ENCODE data around the gene KIAA0753. TPM values are rescaled to one million over a fixed set of nuclear protein-coding genes. Genes with fewer than 3 reads are reported as not detected.

KIAA0753 gene
- total RNA-seq: 10 to 100 TPM; 37.2 to 50.1 TPM
- polyA plus RNA-seq (2013, experiment 1 of 2): 23.3 TPM
- polyA plus RNA-seq (2013, experiment 2 of 2): 24.5 TPM
- long read RNA-seq, experiment 1, partial matches to known transcripts: 1 of 5 reads
- long read RNA-seq, experiment 1, other reads (novel, unspliced or antisense): 4 of 5 reads
- long read RNA-seq, experiment 2, full-length matches to known transcripts: 7 of 21 reads
- long read RNA-seq, experiment 2, partial matches to known transcripts: 7 of 21 reads
- long read RNA-seq, experiment 2, other reads (novel, unspliced or antisense): 7 of 21 reads
- long read RNA-seq, experiment 3, full-length matches to known transcripts: 27 of 49 reads
- long read RNA-seq, experiment 3, partial matches to known transcripts: 6 of 49 reads
- long read RNA-seq, experiment 3, other reads (novel, unspliced or antisense): 16 of 49 reads
- long read RNA-seq, experiment 4, partial matches to known transcripts: 0 of 2 reads
- long read RNA-seq, experiment 4, other reads (novel, unspliced or antisense): 1 of 2 reads

DNA sequence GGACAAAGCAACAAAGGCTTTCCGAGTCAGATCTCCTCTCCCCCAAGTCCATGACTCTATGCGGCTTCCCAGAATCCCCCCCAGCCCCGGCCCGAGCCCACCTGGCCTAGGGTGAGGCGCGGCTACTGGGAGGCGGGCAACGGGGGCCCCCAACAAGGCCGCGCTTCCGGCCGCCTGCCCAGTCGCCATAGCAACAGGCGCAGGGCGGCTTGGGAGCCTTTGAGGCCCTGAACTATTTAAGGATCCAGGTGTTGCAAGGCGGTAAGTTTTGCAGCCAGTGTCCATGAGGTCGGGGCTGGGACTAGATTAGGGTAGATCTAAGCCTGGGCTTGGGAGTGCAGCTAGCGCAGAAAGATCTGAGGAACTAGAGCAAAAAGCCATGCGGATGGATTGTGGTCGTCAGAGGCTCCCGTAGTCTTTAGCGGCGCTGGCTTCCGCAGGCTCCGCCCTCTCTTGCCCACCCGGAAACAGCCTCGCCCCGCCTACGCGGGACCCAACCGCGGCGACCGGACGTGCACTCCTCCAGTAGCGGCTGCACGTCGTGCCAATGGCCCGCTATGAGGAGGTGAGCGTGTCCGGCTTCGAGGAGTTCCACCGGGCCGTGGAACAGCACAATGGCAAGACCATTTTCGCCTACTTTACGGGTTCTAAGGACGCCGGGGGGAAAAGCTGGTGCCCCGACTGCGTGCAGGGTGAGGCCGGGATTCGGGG, at the start of gene KIAA0753, which contains the start of gene TXNDC17:
Gene KIAA0753, minus strand, starts transcription at position 176 of the 711 bp plus-strand sequence. CDS start 5,608 bp downstream, outside the sequence.
Gene TXNDC17, plus strand, starts transcription at position 525 of the 711 bp plus-strand sequence. Its CDS starts 23 bp downstream, at position 548.
- H3K4me1 Mint-ChIP-seq: peaks cover 12% of the 10 kb centered on the region
- H3K27me3 Mint-ChIP-seq (ENCODE audit: insufficient read depth): no peaks in the 10 kb centered on the region
- 0% methylated on average over 27 to 52 of the region's 52 CpGs for WGBS, 2 experiments (ENCODE audit: insufficient coverage in 1 of 2, insufficient read length in 1 of 2)

GRCh38 chr17:6688944-6689343, 48.4 kb upstream of the KIAA0753 start:
- H3K36me3 Mint-ChIP-seq (ENCODE audit: low read depth): no peaks in the 10 kb centered on the region
- peaks cover 14% of the 10 kb centered on the region for H3K4me1 Mint-ChIP-seq
- Histone ChIP-seq H3K9me3 (ENCODE audit: control insufficient read depth, low read length) (no peaks in the 10 kb centered on the region), H3K4me1 (ENCODE audit: control insufficient read depth, insufficient read depth, low read length) (peaks cover 9% of the 10 kb centered on the region), H3K4me3 (ENCODE audit: low read length) (no peak overlapping the region), H3K9ac (ENCODE audit: extremely low read depth, low read length, poor library complexity, severe bottlenecking) (no peak overlapping the region), H3K27ac (ENCODE audit: low read depth, low read length) (no peak overlapping the region), H3K27me3 (ENCODE audit: control insufficient read depth, insufficient read depth, low read length, poor library complexity, severe bottlenecking) (peaks cover 12% of the 10 kb centered on the region), H3K36me3 (ENCODE audit: control insufficient read depth, insufficient read depth, low read length) (no peaks in the 10 kb centered on the region)
- no peaks in the 10 kb centered on the region for H3K9me3 Mint-ChIP-seq
- no peak overlapping the region for H3K27ac Mint-ChIP-seq
- no peak for DNase-seq
- TF ChIP-seq, protein P1, sequence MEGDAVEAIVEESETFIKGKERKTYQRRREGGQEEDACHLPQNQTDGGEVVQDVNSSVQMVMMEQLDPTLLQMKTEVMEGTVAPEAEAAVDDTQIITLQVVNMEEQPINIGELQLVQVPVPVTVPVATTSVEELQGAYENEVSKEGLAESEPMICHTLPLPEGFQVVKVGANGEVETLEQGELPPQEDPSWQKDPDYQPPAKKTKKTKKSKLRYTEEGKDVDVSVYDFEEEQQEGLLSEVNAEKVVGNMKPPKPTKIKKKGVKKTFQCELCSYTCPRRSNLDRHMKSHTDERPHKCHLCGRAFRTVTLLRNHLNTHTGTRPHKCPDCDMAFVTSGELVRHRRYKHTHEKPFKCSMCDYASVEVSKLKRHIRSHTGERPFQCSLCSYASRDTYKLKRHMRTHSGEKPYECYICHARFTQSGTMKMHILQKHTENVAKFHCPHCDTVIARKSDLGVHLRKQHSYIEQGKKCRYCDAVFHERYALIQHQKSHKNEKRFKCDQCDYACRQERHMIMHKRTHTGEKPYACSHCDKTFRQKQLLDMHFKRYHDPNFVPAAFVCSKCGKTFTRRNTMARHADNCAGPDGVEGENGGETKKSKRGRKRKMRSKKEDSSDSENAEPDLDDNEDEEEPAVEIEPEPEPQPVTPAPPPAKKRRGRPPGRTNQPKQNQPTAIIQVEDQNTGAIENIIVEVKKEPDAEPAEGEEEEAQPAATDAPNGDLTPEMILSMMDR (conservative IDR thresholded peaks at IDR 0.05): no peak
- 87 to 96% methylated on average over 3 to 9 of the region's 9 CpGs for WGBS, 2 experiments (ENCODE audit: insufficient coverage in 1 of 2, insufficient read length in 1 of 2)
- H3K27me3 Mint-ChIP-seq (ENCODE audit: insufficient read depth): peaks cover 23% of the 10 kb centered on the region
- no peak overlapping the region for H3K4me3 Mint-ChIP-seq

More for the DNA sequence above, at the start of gene KIAA0753, which contains the start of gene TXNDC17:
- peaks cover 36% of the 10 kb centered on the region for H3K36me3 ChIP-seq (ENCODE audit: control insufficient read depth, insufficient read depth, low read length)
- H3K27me3 ChIP-seq (ENCODE audit: control insufficient read depth, insufficient read depth, low read length, poor library complexity, severe bottlenecking): no peaks in the 10 kb centered on the region
- H3K9me3 ChIP-seq (ENCODE audit: control insufficient read depth, low read length): no peaks in the 10 kb centered on the region
- H3K36me3 Mint-ChIP-seq (ENCODE audit: low read depth): peaks cover 18% of the 10 kb centered on the region
- TF ChIP-seq, protein P1 (conservative IDR thresholded peaks at IDR 0.05): no peak
- H3K27ac ChIP-seq (ENCODE audit: low read depth, low read length): peak within 1 kb of the TSS; percentile 88
- no peaks in the 10 kb centered on the region for H3K9me3 Mint-ChIP-seq
- peak; percentile 98 for DNase-seq
- H3K27ac Mint-ChIP-seq: peak within 1 kb of the TSS; percentile 99
- peak within 1 kb of the TSS; percentile 91 for H3K4me3 ChIP-seq (ENCODE audit: low read length)
- peak within 1 kb of the TSS; percentile 89 for H3K4me3 Mint-ChIP-seq
- H3K4me1 ChIP-seq (ENCODE audit: control insufficient read depth, insufficient read depth, low read length): peaks cover 8% of the 10 kb centered on the region
- peak within 1 kb of the TSS; percentile 86 for H3K9ac ChIP-seq (ENCODE audit: extremely low read depth, low read length, poor library complexity, severe bottlenecking)

DNA sequence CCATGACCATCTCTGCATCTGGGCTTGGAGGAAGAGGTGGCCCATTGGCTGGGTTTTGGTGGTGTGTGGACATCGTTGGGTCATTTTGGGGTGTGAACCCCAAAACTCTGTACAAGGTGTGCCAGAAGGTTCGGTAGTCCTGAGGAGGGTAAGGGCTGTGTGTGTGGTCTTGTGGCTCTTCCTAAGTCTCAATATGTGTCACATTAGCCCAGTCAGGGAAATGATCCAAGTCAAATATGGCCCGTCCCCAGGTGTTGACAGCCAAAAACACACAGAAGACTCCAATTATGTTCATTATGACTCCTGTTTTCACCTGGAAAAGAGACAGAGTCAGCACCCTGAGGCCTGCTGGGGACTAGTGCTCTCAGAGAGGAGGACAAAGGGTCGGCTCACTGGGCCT, 45.5 kb upstream of the KIAA0753 start:
- Histone ChIP-seq H3K4me1 (ENCODE audit: control insufficient read depth, insufficient read depth, low read length) (peaks cover 9% of the 10 kb centered on the region), H3K9me3 (ENCODE audit: control insufficient read depth, low read length) (no peaks in the 10 kb centered on the region), H3K4me3 (ENCODE audit: low read length) (no peak overlapping the region), H3K36me3 (ENCODE audit: control insufficient read depth, insufficient read depth, low read length) (no peaks in the 10 kb centered on the region), H3K27me3 (ENCODE audit: control insufficient read depth, insufficient read depth, low read length, poor library complexity, severe bottlenecking) (no peaks in the 10 kb centered on the region), H3K9ac (ENCODE audit: extremely low read depth, low read length, poor library complexity, severe bottlenecking) (no peak overlapping the region), H3K27ac (ENCODE audit: low read depth, low read length) (no peak overlapping the region)
- Mint-ChIP-seq H3K36me3 (ENCODE audit: low read depth) (no peaks in the 10 kb centered on the region), H3K4me1 (peaks cover 26% of the 10 kb centered on the region), H3K4me3 (no peak overlapping the region), H3K27ac (no peak overlapping the region), H3K9me3 (no peaks in the 10 kb centered on the region), H3K27me3 (ENCODE audit: insufficient read depth) (peaks cover 7% of the 10 kb centered on the region)
- DNase-seq: no peak
- TF ChIP-seq, protein P1 (conservative IDR thresholded peaks at IDR 0.05): no peak
- 90 to 100% methylated on average over 1 to 4 of the region's 4 CpGs for WGBS, 2 experiments (ENCODE audit: insufficient coverage in 1 of 2, insufficient read length in 1 of 2)

Data from endodermal cell (in vitro differentiated cells).